Lower lobe of right lung (tissue), 2 donors: ENCODE measurements around the gene POU2F1. TPM values are rescaled to one million over a fixed set of nuclear protein-coding genes. Genes with fewer than 3 reads are reported as not detected.
A peak's percentile ranks its signal among the peaks of the same experiment; 100 is the strongest.

Experiments used
- ATAC-seq, 2 donors: fragments of 200-7000 bp; cut with Tn5 transposase; one replicate each; pipeline ENCODE4 v1.9.1; 2020 to 2022; ENCODE audit warnings: mild to moderate bottlenecking in 2 of 2, moderate library complexity in 2 of 2
- DNase-seq: peaks from one replicate; pipeline ENCODE4 v3.0.0-alpha.2; 2020
- H3K27ac ChIP-seq: fragments of 200-600 bp; one replicate; pipeline ENCODE4 v1.8.0; 2022
- H3K27me3 ChIP-seq: fragments of 200-600 bp; one replicate; pipeline ENCODE4 v1.8.0; 2022; ENCODE audit warnings: low read depth
- H3K36me3 ChIP-seq: fragments of 200-600 bp; one replicate; pipeline ENCODE4 v1.8.0; 2022; ENCODE audit warnings: mild to moderate bottlenecking
- H3K4me1 ChIP-seq: fragments of 200-600 bp; one replicate; pipeline ENCODE4 v1.8.0; 2022
- H3K4me3 ChIP-seq: fragments of 200-600 bp; one replicate; pipeline ENCODE4 v1.8.0; 2022; ENCODE audit warnings: mild to moderate bottlenecking
- H3K9me3 ChIP-seq: fragments of 200-600 bp; one replicate; pipeline ENCODE4 v1.8.0; 2022
- CTCF ChIP-seq: fragments of 200-600 bp; IDR thresholded peaks from one replicate; pipeline ENCODE4 v1.8.0; 2022; ENCODE audit warnings: antibody characterized with exemption, mild to moderate bottlenecking
- intact Hi-C: fragments of 100-400 bp; cut with DNase I; formaldehyde crosslinking; loops from one replicate; pipeline ENCODE4 v1.11.0; 2022
- total RNA-seq: library from RNA; stranded (reverse); fragmentation: NEBNext Ultra II Directional; extraction: Animal tissue kit (Norgen Biotek cat#: 25700); gene quantifications from one replicate; pipeline ENCODE4 v1.2.1, GENCODE V29; 2021
- donor health status: DM: no; HTN: yes; CAD: no; lungs with severe emphysema.

POU2F1 gene
- total RNA-seq, 1 donor from 2014 or later: 20.1 TPM

DNA sequence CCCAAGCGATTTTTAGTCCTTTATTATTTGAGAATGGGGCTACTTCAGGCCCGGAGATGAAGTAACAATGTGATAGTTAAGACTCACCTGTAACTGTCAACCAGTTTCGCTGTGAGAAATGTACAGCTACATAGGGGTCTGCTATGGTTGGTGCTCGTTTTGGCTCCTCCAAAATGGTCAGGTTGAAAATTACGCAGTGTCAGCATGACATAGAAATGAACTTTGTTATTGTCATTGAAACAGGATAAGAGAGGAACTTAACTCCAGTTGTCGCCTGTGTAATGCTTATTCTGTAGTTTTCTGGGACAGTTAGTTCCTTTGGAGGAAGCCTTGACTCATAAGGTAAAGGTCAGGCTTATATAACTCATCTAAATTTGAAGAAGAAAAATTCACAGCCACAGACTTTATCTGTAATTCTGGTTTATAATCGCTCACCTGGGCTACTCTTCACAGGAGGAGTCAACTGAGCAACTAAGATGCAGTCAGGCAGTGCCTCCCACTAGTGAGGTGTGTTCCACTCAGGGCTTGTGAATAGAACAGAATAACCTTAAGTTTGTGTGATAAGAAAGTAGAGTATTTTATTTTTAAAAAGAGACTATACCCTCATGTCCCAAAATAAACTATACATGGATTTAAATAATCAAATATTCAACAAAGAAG lies 166.7 kb downstream of the POU2F1 start:
- intact Hi-C loops: no loop called here
- Histone ChIP-seq H3K27me3 (no peaks in the 10 kb centered on the region), H3K27ac (no peak overlapping the region), H3K4me1 (no peaks in the 10 kb centered on the region), H3K4me3 (no peak overlapping the region), H3K36me3 (peaks cover 44% of the 10 kb centered on the region), H3K9me3 (no peaks in the 10 kb centered on the region)
- DNase-seq (no peak), ATAC-seq (peak in 1 of 2 donors; percentile 69)
- no peak for TF ChIP-seq CTCF

DNA sequence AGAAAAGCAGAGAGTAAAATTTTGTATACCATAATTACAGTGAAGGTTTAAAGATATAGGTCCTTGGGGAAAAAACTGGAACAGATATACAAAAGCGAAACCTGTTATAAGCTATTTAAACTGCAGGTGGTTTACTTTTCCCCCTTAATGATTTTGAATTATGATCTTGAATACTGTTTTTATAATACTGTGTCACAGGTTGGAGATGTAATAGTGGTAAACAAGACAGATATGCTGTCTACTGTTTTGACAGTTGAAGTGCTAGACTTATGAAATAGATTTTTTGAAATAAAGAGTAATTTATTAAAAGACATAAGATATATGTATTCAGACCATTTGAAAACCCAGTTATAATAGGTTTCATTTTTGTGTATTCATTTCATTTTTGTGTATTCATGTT lies 168.3 kb downstream of the POU2F1 start:
- intact Hi-C loops: no loop called here
- no peak for TF ChIP-seq CTCF

DNA sequence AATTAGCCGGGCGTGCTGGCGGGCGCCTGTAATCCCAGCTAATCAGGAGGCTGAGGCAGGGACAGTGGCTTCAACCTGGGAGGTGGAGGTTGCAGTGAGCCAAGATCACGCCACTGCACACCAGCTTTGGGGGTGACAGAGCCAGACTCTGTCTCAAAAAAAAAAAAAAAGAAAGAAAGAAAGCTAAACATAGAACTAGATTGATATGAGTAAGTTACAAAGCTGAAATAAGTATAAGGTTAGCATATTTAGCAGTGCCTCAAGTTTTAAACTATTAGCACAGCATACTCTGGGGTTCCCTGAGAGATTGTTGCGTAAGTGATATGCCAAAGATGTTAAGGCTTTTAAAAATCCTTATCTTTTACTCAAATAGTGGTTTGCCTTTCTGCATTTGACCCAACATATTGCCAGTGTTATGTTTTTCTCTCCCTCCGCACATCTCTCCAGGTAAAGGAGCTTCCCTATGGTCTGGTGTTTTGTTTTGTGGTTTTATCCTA lies 171.6 kb downstream of the POU2F1 start:
- Histone ChIP-seq H3K9me3 (no peaks in the 10 kb centered on the region), H3K27me3 (no peaks in the 10 kb centered on the region), H3K4me1 (no peaks in the 10 kb centered on the region), H3K4me3 (no peak overlapping the region), H3K27ac (no peak overlapping the region), H3K36me3 (peaks cover 44% of the 10 kb centered on the region)
- intact Hi-C loops: no loop called here
- no peak for TF ChIP-seq CTCF
- DNase-seq (no peak), ATAC-seq (no peak)

More for the DNA sequence above, 168.3 kb downstream of the POU2F1 start:
- H3K4me1 ChIP-seq: no peaks in the 10 kb centered on the region
- H3K9me3 ChIP-seq: no peaks in the 10 kb centered on the region
- DNase-seq: no peak
- peaks cover 43% of the 10 kb centered on the region for H3K36me3 ChIP-seq
- no peaks in the 10 kb centered on the region for H3K27me3 ChIP-seq
- ATAC-seq: no peak
- H3K4me3 ChIP-seq: no peak overlapping the region
- no peak overlapping the region for H3K27ac ChIP-seq

DNA sequence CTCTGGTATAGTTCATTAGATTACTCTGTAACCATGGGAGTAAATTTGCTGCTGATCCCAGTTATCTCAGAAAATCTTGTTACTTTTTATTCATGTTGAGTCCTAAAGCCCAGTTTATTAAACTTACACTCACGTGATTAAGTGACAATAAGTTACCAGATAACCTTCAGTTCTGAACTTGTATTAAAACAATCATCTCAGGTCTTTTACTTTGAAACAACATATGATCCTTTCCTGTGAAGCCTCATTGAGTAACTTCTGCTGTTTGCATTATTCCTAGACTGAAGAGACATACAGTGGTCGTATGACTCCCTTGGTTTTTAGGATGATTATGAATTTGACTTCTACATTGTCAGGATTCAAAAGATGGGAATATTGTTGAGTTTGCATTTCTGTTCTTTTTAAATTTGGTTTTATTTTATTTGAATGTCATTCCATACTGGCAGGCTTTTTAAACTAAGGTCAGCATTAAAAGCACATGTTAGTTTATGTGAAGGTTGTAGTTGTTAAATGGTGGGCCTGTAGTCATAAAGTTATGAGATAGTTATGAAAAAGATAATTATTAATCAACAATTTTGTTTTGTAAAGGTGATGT lies 179.8 kb downstream of the POU2F1 start:
- DNase-seq: no peak
- H3K4me1 ChIP-seq: no peaks in the 10 kb centered on the region
- intact Hi-C loops: no loop called here

DNA sequence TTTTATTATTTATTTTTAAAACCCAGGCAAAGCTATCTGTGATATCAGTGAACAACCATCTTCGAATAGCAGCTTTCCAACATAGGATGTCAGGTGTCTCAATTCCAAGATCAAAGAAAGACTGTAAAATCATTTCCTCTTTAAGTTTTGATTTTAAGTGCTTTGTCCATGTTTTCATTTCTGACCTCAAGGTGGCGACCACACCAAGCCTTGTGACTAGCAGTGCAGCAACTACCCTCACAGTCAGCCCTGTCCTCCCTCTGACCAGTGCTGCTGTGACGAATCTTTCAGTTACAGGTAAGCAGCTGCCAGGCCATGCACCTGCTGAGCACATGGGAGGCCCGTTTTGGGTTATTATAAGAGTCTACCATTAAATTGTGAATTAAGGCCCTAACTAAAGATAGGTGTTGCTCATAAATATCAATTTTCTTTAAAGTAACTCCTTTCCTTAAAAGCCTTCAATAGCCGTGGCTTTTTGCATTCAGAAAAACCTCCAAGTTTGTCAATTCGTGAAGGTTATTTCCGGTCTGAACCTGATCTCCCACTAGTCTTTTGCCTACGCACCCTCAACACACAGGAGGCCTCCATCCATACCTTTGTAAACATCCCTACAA lies 180.7 kb downstream of the POU2F1 start:
- no peaks in the 10 kb centered on the region for H3K27me3 ChIP-seq
- H3K27ac ChIP-seq: no peak overlapping the region
- H3K9me3 ChIP-seq: no peaks in the 10 kb centered on the region
- H3K4me1 ChIP-seq: no peaks in the 10 kb centered on the region
- intact Hi-C loops: no loop called here
- no peak overlapping the region for H3K4me3 ChIP-seq
- ATAC-seq (peak; percentile 82 to 90), DNase-seq (peak; percentile 62)
- TF ChIP-seq CTCF: peak; percentile 53
- peaks cover 54% of the 10 kb centered on the region for H3K36me3 ChIP-seq

More for the DNA sequence above, 179.8 kb downstream of the POU2F1 start:
- Histone ChIP-seq H3K36me3 (peaks cover 60% of the 10 kb centered on the region), H3K4me3 (no peak overlapping the region), H3K27ac (no peak overlapping the region), H3K9me3 (no peaks in the 10 kb centered on the region), H3K27me3 (no peaks in the 10 kb centered on the region)
- no peak for TF ChIP-seq CTCF
- ATAC-seq: no peak
